GM19025 (cell line): ENCODE data around the gene DPYD.

ENCODE experiments used
- ATAC-seq: cut with Tn5 transposase; IDR thresholded peaks from one replicate; pipeline ENCODE4 v1.9.1; 2021; ENCODE audit warnings: mild to moderate bottlenecking, low read depth, moderate library complexity; ENCODE audit not compliant: unreplicated experiment

DPYD gene

DNA sequence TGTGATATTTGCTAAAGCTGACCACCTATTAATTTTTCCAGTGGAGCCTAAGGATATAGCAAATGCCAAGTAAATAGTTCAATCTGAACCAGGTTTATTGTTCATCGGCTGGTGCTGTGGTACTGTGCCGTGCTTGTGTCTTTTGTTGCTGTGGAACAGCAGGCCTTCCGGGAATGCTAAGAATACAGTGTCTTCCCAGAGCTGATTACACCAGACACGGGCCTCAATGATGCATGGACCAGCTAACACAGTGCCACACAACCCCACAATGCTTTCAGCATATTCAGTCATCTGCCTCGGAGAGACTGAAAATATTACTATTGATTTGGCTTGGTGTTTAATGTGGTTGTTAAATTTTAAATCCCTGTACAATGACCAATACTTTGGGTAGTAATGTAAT is 783.8 kb downstream of the DPYD start:
- ATAC-seq, result no peak

DNA sequence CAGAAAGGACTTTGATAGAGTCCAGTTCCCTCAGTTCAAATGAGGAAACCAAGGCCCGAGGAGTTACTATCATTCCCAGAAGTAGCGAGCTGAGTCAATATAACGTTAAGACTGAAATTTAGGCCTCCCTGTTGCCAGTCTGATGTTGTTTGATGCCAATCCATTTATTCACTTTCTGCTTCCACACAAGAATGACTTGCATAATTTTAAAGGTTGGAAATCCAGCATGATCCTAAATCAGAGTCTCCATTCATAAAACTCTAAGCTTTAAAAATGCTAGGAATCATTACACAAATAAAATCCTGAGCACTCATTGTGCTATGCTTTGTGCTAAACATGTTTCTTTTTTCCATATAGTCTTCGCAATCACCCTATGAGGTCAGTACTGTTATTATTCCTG is 784.9 kb downstream of the DPYD start:
- ATAC-seq, result no peak

DNA sequence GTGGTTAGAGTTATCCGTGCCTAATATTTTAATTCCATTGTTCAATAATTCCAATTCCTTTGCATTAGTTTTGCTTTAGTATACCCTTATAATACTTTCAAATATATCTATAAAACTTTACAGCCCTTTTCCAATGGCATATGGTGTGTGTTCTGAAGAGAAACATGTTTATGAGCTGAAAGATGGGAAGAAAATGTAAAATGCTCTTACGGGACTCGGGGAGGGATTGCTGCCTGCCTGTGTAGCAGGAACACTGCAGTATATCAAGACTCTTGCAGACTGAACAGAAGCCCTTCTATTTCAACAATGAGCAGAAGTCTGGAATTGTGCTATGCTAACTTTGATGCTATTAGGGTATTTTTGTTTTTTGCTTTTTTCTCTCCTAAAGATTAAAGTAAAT is 792.4 kb downstream of the DPYD start:
- no peak for ATAC-seq

DNA sequence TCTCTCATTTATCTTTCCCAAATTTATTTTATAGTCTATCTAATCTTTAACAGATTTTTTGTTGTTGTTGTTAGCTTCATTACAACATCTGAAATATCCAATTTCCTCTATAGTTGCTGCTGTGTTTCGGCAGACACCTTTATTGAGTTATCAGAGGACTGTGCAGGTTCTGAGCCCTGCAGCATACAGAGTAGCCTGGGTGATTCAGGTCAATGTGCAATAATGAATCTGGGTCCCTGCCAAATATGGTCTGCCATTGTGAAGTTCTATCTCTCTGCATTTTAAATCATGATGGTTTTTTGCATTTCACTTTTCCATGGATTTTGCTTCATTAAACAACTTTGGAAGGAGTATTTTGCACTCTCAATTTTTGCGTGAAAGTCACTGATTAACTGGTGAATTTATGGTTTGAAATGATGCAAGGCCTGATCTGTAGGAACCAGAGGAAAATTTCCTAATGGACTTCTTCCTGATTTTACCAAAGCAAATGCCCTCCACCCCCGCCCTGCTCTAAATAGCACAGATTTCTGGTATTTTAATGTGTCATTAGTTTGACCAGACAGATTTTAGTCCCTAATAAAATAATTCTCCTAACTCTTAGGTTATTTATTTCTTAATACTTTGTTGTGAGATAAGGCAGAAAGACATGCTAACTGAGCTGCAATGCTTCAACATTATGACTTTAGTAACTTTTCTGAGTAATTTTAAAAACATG is 797.0 kb downstream of the DPYD start:
- no peak for ATAC-seq

DNA sequence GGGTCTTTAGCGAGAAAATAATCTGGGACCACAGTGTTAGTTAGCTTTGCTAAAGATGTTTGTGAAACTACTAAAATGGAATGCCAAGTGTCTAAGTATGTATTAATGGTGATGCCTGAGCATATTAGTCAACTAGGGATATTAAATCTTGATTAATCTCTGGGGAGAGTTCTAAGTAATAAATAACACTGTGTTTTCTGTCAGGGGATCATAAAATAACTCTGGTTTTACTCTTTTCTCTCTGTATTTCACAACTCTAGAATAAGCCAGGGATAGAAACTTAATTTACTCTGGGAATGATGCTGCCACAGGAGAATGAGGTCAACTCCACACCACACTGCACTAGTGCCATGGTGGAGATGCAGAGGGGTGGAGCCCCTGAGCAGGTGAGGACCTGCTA is 800.0 kb downstream of the DPYD start:
- no peak for ATAC-seq

DNA sequence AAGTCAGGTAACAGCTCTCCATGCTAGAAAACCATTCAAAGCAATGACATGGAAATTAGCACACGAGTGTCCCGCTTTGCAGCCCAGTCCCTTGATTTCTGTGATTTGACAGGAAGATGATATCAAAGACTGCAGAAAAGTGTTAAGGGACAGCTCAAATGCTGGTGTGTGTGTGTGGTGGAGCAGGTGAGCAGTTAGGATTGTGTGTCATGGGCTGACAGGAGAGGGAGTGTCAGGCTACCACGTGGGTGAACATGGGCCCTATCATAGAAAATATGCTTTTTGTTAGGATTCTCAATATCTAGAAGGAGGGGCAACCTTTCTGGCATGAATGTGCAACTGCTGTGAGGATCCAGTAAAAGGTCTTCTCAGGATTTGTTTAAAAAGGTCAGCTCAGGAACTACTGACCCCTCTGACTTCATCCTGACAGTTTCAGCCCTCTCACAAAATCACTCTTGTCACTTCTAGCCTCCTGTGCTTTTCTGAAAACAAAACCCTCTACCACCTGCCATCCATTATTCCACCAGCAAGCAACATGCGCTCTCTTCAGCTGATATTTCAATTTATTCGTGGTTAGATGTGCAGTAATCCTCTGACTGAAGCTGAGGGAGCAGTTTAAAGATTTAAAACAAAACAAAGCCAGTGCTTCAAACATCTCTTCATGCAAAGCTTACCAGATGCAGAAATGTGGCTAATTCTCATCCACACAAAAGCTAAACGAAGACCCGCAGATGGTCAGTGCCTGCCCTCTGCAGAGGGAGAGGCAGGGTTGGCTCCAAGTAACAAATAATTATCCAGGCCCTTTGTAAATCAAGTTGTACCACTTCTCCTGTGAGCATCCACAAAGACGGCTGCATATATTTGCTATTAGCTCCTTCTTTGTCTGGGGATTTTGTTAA is 801.3 kb downstream of the DPYD start:
- no peak for ATAC-seq

DNA sequence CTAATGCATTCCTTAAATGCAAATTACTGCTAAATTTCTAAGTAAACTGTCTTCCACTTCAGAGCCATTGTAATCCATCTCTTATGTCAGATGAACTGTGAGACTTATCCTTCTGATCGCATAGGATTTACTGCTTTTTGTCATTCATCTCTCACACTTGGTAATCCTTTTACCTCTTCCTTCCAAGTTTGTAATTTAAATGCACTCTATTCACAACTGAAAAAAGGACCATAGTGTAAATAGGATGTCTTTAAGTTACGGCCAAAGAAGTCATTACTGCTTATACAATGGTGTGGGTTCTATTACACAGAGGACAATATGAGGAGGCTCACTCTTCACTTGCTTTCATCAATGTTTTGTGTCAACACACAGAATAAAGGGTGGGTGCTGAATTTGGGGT is 806.0 kb downstream of the DPYD start:
- no peak for ATAC-seq

DNA sequence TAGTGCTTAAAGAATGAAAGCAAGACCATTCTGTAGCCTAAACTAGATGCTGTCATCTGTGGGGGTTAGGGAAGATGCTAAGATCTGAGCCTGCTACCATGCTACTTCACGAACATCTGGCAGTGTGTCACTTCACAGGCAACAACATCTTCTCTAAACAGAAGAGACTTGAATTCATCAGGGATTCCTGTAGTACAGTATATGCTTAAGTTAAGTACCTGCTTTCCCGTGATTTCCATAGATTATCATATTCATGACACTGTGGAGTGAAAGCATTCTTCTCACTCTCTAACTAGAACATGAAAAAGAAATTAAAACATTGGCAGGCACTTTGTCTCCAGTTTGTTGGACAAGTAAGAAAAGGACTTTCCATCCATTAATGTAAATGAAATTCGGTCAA is 808.4 kb downstream of the DPYD start:
- no peak for ATAC-seq

DNA sequence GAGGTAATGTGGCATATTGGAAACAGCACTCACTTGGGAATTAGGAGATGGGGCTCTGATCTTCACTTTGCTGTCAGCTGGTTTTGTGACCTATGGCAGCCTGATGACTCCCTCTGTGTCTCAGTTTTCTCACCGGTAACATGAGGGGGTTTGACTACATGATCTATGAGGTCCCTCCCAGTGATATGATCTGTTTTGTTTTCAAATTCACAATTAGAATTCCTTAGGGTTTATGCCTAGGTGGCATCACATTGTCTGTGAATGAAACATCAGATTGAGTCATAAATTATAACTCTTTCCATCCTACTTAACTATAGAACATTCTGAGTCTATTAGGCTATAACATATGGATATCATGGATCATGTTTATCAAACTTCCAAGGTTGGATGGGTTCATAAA is 812.7 kb downstream of the DPYD start:
- no peak for ATAC-seq

DNA sequence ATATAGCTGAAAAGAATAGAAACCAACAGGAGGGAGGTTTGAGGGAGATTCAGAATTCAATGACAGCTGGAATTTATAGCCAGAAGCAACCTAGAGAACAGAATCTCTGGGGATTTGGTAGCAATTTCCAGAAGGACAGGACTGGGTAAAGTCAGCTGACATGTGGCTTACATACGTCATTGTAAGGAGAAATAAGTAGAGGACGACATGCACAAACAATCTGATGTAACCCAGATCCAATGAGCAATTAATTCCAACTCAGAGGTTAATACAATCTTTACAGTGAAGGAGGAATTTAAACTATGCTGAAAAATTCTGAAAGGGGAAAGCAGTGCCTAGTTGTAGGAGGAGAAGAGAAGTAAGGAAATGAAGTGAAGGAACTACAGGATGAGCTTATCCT is 815.3 kb downstream of the DPYD start:
- no peak for ATAC-seq

DNA sequence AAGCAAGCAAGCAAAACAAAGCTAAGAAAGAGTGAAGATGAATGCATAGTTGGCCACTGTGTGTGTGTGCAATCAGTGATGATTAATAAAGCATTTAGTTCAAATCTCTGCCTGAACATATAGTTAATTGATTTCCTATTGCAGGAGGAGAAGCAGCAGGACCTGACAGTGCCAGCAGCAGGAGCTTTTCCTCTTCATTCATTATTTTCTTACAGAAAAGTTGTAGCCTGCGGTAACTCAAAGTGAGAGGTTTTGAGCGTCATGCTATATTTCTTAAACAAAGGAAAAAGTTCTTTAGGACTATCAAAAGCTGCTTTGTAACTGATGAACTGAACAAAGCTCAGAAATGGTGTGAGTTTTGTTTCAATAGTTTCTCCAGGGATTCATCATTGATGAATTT is 819.3 kb downstream of the DPYD start:
- no peak for ATAC-seq

DNA sequence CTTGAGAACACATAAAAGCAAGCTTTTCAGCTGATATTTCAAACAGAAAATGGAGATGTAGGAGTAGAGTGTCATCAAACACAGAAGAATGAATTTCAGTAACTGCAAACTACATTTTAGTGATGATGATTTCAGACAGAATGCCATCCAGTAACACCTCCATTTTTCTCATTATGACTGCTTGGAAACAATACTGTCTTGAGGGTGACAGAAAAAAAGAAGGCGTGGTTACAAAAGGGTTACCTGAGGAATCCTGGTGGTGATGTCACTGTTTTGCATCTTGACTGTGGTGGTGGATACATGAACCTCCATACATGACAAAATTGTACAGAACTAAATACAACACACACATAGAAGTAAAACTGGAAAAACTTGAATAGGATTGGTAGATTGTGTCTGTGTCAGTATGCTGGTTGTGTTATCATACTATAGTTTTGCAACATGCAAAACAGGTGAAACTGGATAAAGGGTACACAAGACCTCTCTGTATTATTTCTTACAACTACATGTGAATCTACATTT is 823.4 kb downstream of the DPYD start:
- no peak for ATAC-seq

DNA sequence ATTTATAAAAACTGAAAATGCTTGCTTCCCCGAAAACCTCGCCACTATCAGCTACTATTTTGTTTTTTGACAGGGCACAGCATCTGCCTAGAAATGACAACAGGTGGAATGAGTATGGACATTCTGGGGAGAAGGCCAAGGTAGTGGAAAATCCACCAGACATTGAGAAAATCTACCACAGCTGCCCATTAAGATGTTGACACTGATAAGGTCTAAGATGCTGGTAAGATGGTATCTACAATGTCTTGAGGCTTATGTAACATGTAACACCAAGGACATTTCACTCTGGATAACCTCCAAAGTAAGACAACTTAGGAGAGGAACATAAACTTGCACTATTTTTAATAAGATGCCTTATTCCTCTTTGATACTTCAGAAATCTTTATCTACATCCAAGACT is 825.1 kb downstream of the DPYD start:
- ATAC-seq, result no peak

DNA sequence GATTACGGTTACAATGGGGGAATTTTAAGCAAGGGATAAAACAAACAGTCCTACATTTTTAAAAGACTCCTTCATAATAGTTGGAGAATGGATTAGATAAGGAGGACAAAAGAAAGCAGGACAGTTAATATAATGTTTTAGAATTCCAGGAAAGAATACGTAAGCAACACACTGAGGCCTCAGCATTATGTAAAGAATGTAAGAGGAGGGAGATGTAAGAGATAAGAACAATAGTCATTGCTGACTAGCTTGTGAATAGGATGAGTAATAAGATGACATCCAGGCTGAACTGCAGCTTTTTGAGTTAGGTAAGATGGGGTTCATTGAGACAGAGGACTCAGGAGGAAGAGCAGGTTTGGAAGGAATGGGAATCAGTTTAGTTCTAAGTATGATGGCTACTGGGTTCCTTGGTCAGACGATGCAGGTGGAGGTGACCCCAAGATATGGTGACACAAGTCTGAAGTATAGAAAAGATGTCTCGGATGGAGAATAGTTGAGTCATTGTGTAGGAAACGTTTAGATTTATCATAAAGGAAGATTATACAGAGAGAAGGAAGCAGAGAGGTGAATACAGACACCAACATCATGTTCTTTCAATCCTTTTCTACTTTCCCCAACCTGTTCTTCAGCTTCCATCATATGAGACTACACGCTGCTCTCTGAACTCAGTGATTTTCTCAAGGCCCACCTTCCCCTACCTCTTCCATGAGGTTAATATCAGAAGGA is 826.4 kb downstream of the DPYD start:
- no peak for ATAC-seq

DNA sequence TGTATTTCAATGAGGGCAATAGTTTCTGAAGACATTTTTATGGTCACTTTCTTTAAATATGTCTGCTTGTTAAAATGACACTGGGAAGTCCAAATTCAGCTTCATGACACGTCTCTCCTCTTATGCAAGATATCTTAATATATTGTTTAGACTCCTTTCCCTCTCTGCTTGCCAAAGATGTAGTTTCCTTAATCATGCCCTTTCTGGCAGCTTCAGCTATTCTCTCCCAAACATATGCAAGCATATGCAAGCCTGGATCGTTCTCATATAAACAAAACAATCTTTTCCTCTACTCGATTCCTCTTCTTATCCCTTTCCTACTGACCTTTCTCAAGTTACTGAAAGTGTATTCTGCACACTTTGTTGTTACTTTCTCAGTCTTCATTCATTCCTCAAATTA is 827.1 kb downstream of the DPYD start:
- no peak for ATAC-seq

DNA sequence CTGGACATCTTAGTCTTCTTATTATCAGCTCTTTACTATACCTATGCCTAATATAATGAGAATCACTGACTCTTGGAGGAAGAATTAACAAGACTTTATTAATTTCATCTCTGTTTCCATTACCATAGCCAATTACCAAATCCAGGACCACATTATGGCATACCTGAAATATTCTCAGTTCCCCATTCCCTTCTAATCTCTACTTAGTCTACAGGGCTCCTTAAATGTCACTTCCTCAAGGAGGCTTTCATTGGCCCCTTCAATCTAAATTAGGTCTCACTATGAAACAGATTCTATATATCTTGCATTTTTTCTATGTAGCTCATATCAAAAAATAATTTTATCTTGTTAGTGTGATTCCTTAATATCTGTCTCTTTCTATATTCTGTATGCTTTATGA is 828.0 kb downstream of the DPYD start:
- ATAC-seq, result no peak

DNA sequence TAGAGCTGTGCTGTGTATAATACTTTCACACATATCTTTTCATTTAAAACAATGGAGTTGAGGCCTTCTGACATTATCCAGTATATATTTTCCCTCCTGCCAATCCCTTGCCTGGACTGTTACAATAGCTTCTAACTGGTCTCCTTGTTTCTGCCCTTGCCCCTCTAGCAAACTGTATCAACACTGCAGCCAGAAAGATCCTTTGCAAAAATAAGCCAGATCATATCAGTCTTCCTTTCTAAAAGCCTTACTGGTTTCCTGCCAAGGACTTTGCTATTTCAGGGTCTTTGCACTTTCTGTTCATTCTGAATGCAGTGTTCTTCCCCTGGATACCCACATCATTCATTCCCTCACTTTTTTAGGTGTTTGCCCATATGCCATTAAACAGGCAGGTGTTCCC is 829.2 kb downstream of the DPYD start:
- ATAC-seq, result no peak

DNA sequence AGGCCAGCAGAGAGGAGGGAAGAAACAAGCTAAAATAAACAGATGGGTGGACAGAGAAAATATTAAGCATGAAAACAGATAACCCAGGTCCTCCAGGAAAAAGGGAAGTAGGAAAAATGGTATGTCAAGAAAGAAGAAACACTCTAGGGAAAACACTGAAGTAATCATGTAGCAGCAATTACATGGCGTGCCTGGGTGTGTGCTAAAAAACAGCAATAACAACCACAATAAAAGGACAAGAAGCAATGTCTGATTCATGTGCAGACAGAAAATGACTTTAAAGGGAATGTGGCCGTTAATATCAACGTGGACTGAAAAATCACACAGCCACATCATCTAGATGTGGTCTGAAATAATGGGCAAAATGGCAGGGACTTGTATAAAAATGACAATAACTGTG is 829.6 kb downstream of the DPYD start:
- ATAC-seq, result no peak

DNA sequence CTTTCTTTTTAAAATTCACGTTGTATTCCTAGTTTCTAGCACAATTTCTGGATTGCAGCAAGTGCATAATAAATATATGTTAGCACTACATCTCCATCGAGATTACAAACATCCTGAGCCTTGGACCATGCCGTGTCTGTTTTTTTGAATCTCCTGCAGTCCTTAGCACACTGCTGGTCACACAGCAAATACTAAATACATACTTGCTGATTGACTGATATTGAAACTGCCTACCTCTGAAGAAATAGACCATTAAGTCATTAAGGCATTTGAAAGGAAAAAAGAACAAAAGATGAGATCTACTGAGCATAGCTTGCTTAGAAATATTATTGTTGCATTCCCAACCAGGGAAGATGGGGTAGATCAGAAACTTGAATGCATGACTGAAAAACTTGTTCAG is 830.1 kb downstream of the DPYD start:
- no peak for ATAC-seq

DNA sequence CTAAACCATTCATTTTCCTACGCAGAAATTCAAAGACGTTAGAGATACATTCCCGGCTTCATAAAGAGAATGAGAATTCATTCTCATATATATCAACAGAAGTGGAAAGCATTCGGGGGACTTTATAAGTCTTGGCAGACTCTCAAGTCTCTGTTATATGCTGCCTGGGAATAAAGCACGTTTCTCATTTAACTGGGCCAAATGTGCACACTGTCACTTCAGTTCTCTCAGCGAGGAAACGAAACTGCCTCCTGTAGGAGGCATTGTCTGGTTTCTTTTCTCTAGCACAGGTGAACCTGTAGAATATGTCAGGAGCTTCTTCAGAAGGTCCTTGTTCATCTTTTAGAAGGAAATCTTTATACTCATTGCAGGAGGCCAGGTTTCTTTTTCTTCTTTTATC is 831.7 kb downstream of the DPYD start:
- no peak for ATAC-seq

DNA sequence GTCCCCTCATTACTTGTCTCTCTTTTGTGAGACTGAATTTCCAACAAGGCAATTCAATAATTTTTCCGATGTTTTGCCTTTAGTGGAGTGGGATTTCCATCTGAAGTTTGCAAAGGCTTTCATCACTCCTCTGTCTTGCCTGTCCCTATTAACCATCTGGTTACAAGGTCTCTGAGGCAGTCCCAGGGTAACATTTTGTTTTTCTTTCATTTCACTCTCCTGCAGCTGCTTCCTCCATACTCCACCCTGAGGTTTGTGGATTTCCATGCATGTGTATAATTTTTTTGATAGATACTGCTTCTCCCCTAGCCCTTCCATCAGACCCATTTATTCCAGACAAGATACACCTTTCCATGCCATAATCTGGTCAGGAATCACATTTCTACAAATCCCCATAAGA is 832.4 kb downstream of the DPYD start:
- no peak for ATAC-seq
